GM04503 (cell line): ENCODE data around the gene CD63.

Experiments
- DNase-seq: peaks from one replicate; pipeline ENCODE4 v3.0.0-alpha.2; 2012; ENCODE audit warnings: low read depth

The CD63 gene

DNA sequence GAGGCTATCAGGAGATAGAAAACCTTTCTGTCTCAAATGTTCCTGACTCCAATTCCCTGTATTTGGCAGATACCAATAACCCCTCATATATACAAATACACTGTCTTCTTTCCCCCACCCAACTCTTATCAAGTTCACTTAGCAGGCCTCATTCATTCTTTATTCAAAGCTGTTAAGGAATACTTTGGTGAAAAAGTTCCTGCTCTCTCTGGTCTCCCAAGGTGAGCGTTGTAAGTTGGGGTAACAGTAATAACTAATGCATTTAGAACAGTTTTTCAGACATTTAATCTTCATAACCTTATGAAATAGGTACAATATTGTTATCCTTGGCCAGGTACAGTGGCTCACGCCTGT lies 10.2 kb upstream of the CD63 start:
- DNase-seq = no peak

DNA sequence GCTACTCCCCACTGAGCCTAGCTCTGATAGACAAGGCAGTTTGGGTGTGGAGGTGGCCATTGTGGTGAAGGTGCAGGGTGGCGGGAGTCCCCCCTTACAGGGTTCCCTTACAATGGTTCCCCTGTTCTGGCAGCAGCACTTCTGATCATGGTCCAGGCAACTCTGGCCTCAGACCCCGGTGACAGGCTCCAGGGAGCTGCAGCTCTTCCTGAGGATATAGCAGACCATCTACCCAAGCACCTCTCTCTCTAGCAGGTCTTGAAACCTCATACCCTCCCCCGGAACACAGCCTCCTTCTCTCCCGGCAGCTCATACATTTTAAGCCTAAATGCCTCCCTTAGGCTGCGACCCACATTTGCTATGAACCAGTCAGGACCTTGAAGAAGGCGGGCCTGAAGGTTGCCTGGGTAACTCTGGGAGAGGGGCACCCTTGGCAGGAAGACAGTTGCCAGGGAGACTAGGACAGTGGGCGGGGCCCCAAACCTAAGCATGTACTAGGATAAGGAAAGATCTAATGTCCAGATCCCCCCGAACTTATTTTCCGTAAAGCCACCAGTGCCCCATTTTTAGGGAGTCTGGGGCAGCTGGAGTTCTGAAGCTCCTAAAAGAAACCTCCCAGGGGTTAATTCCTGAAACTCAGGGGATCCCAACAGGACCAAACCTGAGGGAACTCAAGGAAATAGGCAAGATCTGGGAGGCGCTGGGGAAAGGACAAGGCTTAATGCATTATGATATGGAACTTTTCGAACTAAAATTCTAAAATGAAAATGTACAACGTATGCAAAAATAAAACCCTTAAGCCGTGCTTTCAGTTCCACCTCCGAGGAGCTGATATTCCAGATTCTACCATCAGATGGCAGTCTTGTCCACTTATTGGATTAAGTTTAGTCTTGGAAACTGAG lies 9.6 kb upstream of the CD63 start:
- DNase-seq = no peak

DNA sequence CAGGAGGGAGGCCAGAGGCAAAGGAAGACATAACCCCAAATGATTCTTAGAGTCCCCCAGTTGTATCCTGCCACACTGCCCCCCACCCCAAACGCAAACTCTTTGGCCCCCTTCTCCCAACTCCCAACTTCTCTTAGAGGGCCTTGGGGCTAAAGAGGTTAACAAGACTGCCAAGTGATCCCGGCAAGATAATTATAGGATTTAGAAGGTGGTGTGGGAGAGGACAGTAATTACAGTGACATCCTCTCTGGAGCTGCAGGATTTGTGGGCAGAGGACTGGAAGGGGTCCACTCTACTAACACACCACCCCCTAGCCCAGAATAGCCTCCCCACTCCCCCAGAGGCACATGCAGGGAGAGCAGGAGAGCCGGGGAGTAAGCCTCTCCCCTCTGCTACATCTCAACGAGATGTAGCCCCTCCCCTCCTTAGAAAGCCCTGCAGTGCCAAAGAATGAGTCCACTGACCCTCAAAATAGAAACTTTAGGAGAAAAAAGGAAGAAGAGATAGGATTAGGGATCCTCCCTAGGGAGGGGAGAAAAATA lies 8.8 kb upstream of the CD63 start:
- no peak for DNase-seq

DNA sequence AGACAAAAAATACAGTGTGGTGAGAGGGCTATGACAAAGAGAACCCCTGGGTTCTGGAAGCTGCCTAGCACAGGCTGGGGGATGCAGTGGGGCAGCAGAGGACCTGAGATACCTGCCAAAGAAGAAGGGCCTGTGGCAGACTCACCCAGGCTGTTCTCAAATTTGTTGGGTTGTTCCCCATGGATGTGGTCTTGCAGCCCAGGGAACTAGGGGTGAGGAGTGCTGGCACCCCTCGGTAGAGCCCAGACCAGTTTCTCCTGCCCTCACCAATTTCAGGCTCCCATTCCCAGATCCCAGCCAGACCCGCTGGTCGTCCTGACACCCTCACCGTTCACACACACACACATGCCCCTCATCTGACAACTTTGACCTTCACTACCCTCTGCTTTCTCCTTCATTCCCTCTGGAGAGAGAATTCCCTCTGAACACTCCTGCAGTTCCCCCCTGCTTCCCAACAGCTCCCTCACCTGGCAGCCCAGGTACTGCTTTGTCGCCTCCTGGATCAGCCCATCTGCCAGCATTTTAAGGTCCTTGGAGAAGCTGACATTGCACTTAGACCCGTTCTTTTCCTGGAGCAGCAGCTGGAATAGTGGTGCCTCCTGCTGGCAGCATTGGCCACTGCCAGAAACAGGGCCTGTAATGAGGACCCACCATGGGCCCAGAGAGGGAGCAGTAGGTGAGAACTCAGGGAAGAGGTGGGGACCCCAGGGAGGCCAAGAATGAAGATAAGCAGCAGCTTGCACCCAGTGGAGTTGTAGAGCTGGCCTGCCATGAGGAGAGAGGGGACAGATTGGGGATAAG lies 8.2 kb upstream of the CD63 start:
- DNase-seq = no peak

DNA sequence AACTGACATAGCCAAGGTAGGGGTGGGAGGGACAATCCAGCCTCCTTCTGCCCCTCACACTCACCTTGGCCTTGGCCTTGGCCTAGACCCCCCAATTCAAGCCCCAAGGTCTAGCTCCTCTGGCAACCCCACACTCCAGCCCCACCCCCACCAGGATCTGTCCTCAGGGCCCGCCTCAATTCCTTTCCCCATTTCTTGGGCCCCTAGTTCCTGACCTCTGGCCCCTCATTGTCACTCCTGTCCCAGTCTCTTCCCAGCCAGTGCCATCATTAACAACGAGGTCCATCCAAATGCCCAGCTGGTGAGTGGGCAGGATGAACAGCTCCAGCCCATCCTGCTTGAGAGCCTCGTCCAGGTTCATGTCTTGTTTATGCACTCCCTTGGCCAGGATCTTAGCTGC lies 7.3 kb upstream of the CD63 start:
- DNase-seq = no peak

DNA sequence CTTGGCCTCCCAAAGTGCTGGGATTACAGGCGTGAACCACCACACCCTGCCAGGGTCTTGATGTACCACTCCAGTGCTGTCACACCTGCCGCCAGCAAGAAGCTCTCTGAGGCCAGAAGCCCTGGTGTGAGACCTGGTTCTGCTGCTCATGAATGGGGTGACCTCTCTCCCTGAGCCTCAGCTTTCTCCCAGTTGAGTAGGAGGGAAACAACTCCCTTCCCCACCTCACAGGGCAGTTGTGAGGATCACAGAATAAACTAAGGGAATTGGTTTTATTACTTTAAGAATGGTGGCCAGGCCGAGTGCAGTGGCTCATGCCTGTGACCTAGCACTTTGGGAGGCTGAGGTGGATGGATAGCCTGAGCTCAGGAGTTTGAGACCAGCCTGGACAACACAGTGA lies 5.8 kb upstream of the CD63 start:
- DNase-seq = no peak

DNA sequence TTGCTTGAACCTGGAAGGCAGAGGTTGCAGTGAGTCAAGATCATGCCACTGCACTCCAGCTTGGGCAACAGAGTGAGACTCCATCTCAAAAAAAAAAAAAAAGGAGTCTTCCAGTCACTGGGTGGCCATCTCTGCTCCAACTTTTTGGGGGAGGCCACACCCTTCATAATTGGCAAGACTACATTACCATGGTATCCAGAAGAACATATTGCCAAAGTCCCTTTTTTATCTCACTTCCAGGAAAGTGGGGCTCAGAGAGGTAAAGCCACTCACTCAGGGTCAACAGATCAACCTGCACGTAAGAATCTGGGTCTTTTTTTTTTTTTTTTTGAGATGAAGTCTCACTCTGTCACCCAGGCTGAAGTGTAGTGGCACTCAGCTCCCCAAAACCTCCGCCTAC lies 5.0 kb upstream of the CD63 start:
- no peak for DNase-seq

DNA sequence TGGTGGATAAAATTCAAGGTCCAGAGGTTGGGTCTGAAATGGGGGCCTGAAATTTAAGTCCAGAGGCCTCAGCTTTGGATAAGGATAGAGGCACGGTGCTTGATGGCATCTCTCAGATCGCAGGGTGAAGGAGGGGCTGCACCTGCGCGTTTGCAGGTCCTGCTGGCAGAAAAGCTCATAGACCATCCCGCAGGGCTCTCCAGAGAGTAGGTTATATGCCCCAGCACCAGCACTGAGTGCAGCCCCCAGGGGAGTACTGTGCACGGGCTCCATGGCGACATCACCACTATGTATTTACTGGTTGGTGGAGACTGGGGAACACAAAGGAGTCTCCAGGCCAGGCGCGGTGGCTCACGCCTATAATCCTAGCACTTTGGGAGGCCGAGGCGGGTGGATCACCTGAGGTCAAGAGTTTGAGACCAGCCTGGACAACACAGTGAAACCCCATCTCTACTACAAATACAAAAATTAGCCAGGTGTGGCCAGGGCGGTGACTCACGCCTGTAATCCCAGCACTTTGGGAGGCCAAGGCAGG lies 4.3 kb upstream of the CD63 start:
- no peak for DNase-seq

DNA sequence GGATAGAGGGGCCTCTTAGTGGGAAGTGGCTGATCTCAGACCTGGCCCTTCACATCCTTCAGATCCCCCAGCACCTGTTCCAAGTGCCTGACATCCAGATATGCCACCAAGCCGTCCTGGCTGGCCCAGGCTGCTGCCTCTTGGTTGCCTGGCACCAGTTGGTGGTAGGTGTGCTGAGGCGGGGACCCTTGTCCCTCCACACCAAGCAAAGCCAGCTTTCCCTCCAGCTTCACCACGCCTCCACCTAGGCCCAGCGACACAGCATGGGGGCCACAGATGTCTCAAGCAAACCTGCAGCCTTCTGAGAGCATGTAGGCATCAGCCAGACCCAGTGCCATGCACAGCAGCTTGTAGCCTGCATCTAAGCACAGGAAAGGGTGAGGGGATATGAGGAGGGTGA lies 3.5 kb upstream of the CD63 start:
- DNase-seq = no peak

DNA sequence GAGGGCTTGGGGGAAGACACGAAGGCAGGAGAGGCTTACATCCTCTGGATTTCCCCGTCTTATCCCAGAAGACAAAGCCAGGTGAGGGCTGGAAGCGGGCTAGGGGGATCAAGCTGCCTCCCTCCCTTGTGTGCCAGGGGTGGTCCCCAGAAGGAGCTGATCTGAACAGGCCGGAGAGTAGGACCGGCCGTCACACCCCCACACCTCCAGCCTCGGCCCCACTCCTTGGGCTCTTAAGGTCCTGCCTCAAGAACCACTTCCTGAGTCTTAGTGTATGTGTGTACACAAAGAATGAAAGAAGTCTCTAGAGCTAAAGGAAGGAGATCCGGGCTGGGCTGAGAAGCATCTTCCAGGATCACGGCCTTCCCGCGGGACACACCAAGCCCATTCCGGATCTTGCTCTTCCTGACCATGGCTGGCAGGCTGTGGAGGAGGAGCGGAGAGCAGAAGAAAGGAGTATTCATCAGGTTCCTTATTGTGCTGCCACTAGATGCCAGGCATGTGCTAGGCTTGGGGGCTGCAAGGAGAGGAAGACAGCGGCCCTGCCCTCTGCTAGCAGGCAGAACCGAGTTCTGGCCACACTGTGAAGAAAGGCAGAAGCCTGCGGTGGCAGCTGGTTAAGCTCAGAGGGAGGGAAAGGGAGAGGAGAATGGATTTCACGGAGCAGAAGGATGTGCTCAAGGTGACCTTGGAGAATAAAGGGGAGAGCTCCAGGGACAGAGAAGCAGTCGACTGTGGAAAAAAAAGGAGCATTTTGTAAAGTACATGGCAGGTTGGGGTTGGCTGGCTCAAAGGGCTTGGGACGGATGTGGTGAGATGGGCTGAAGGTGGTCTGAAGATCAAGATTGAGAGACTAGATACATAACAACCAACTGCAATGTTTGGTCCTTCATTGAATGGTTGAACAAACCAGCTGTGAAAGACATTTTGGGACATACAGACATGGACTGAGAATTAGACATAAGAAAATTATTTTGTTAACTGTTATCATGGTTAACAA lies 1.3 kb upstream of the CD63 start:
- no peak for DNase-seq

DNA sequence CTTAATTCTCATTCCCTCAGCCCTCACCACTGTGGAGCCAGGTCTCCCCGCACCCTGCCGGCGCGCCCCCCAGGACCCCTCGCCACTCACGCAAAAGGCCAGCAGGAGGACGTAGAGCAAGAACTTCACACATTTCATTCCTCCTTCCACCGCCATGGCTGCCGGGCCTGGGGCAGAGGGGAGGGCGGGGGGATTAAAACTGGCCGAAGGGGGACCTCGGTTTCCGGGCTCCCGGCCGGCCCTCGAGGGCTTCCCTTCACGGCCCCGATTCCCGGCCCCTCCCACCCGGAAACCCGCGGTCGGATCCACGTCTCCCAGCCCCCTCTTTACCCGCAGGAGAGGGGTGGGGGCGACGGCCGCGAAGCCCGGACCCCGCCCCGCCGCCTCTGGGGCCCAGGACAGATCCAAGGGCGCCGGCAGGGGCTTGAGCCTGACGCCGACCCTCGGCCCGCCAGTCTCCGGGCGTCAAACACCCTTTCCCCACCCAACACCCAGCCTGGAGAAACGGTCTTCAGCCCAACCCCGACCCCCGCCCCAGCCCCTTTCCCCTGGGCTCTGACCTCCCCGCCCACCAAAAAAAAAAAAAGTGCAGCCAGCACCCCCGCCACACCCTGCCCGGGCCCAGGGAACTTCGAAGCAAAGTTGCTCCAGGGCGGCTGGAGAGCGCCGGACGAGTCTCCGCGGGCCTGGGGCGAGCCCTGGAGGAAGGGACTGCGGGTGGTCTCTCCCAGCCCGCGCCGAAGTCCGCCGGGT lies 447 bp downstream of the CD63 start:
- no peak for DNase-seq

DNA sequence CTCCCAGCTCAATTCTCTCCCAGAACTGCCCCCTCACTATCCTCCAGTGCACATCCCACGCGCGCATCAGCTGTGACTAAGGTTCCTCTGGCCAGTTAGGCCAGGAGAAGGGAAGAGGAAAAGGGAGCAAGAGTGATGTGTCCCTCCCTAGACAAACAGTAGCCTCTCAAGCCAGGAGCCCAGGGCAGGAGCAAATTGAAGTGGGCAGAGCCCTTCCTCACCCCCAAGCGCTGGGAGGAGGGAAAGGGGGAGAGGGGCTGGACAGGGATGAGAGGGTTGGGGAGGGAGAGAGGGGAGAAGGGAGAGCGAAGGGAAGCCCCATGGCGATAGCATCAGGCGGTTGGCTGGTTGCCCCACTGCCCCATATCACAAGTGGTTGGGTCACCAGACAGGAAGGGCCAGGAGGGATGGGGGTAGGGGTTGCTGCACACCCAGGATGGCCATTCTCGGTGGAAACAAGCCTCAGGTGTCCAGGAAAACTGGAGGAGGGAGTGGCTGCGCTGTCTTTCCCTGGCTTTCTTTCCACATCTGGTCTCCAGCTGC lies 1.1 kb downstream of the CD63 start:
- no peak for DNase-seq

DNA sequence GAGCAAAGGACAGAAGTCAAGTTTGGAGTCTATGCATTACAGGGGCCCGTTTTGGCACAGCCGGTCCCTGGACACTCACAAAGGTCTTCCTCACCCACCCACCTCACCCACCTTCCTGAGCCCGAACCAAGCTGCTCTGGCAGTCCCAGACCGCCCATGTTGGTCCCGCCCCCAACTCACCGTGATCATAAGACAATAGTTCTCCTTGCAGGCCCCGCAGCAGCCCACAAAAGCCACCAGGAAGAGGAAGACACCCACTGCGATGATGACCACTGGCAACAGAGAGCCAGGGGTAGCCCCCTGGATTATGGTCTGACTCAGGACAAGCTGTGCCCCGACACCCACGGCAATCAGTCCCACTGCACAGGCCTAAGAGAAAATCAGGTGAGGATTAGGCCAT lies 1.8 kb downstream of the CD63 start:
- no peak for DNase-seq

DNA sequence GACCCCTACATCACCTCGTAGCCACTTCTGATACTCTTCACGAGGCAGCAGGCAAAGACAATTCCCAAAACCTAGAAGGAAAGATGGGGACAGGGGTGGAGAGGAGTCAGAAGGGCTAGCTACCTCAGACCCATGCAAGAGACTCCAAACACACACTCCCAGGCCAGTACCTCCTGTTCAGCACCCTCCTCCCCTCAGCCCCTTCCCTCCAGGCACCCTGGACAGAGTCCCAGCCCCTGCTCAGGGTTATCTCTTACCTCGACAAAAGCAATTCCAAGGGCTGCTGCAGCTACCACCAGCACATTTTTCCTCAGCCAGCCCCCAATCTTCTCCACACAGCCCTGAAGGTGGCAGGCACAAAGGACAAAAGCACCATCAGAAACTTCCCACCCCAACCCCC lies 3.3 kb downstream of the CD63 start:
- DNase-seq = no peak

DNA sequence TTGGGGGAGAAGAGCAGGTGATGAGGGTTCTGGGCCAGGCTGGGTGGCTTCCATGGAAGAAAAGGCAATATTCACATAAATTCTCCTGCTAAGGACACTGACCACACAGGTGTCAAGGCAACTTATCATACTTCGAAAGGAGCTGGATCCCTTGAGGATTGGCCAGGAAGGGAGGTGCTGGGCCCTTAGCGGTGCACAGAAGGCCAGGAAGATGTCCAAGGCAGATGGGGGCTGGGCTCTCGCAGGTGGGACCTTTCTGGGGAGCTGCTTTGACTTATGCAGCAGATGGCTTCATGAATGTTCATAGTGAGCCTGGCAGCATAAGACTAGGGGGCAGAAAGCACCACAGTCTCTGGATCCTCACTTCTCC lies 3.9 kb downstream of the CD63 start:
- no peak for DNase-seq

DNA sequence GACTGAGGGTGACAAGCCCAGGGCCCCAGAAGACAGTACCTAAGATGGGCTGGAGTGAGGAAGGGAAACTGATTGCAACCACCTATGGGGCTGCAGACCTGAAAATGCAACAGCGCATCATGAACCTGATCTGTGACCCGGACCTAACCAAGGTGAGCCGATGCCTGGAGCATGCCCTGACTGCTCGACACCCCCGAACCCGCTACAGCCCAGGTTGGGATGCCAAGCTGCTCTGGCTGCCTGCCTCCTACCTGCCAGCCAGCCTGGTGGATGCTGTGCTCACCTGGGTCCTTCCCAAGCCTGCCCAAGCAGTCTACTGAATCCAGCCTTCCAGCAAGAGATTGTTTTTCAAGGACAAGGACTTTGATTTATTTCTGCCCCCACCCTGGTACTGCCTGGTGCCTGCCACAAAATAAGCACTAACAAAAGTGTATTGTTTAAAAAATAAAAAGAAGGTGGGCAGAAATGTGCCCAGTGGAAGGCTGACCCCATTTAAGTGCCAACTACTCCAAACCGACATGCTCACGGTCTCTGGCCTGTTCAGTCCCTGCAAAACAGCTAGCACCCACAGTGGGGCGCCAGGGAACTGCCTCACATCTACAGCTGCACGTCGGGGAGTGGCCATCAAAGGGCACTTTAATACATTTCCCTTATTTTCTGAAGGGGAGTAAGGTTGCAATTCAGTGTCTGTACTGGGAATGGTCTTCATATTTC lies 4.4 kb downstream of the CD63 start:
- no peak for DNase-seq

DNA sequence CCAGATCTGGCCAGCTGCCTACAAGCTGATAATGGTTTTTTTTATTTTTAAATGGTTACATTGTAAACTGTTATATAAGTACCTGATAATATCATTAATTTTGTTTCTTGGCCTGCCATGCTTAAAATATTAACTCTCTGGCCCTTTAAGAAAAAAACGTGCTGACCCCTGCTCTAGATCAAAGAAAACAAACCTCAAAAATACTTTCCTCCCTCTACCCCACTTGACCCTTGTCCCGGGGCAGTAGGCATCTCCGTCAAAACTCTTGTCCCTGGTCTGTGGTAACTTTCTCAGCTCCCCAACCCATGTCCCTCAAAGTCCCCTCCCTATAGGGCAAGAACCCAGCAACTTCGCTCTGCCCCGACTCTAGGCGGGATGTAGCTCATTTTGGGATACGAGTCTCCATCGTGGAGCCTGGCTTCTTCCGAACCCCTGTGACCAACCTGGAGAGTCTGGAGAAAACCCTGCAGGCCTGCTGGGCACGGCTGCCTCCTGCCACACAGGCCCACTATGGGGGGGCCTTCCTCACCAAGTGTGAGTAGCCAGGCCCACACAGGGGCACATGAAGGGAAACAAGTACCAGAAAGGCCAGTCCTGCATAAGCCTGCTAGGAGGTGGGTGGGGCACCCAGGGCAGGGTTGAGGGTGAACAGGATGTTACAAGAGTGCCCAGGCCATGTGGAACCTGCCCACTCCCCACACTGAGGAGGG lies 5.1 kb downstream of the CD63 start:
- no peak for DNase-seq

DNA sequence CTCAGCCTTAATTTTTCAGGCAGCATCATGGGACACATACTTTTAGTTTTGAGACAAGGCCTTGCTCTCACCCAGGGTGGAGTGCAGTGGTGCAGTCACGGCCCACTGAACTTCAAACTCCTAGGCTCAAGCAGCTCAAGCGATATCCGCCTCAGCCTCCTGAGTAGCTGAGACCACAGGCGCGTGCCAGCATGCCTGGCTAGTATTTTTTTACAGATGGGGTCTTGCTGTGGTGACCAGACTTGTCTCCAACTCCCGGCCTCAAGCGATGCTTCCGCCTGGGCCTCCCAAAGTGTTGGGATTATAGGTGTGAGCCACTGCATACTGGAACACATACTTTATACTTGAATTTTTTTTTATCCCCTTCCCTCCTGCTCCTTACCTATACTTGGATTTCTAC lies 5.9 kb downstream of the CD63 start:
- DNase-seq = no peak

DNA sequence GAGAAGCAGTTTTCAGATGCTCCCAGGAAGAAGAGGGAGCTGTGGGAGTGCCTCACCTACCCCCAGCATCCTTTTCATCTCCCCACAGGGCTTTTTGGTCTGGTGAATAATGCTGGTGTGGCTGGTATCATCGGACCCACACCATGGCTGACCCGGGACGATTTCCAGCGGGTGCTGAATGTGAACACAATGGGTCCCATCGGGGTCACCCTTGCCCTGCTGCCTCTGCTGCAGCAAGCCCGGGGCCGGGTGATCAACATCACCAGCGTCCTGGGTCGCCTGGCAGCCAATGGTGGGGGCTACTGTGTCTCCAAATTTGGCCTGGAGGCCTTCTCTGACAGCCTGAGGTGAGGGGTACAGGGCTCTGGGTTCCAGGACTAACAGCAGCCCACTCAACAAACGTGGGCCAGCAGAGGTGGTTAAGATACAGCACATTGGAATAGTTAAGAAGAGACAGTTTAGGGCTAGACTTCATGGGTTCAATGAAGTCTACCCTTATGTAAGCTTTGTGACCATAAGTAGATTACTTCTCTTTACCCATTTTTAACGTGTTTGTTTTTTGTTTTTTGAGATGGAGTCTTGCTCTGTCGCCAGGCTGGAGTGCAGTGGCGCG lies 7.1 kb downstream of the CD63 start:
- no peak for DNase-seq
